Measurements from ENCODE around the gene CUL4B. TPM values are rescaled to one million over a fixed set of nuclear protein-coding genes. Genes with fewer than 3 reads are reported as not detected.

The CUL4B gene
- total and polyA plus RNA-seq, 2 donors (not counting 3 experiments of a cell fraction or from before 2014, with no cell fraction given), result 22.2 to 90.0 TPM

- Histone ChIP-seq H3K9me3 (replicated peaks; ENCODE audit: control insufficient read depth, insufficient read depth, low read length) (no peaks in the 10 kb centered on the region), H3K27me3 (ENCODE audit: control insufficient read depth in 2 of 2, insufficient read depth in 2 of 2, low read length in 2 of 2) (no peaks in the 10 kb centered on the region), H3K4me2 (ENCODE audit: insufficient read depth, low read length) (peak overlapping the region; percentile 36), H3K27ac (ENCODE audit: insufficient read depth, low read depth, low read length) (no peak overlapping the region), H3K9me1 (replicated peaks; ENCODE audit: control insufficient read depth, extremely low read depth, insufficient read depth, low read length) (no peaks in the 10 kb centered on the region), H3K36me3 (ENCODE audit: control insufficient read depth in 2 of 2, extremely low read depth in 1 of 2, insufficient read depth in 2 of 2, low read length in 2 of 2) (peaks cover 0 to 5% of the 10 kb centered on the region in 2 experiments), H2AFZ (ENCODE audit: low read depth, low read length) (no peak overlapping the region), H3K4me3 (replicated peaks in 1 of 3; ENCODE audit: insufficient read depth in 1 of 3, low read depth in 1 of 3, low read length in 3 of 3) (no peak overlapping the region), H3K4me1 (ENCODE audit: control insufficient read depth, extremely low read depth, insufficient read depth, low read length) (peaks cover 26% of the 10 kb centered on the region), H3K79me2 (ENCODE audit: control insufficient read depth, insufficient read depth, low read length) (peaks cover 90% of the 10 kb centered on the region), H4K20me1 (replicated peaks; ENCODE audit: control insufficient read depth, extremely low read depth, insufficient read depth, low read length) (no peaks in the 10 kb centered on the region), H3K9ac (replicated peaks; ENCODE audit: extremely low read depth, insufficient read depth, low read length) (no peak overlapping the region)
- TF ChIP-seq CTCF (IDR thresholded peaks at IDR 0.05; ENCODE audit: extremely low read depth in 1 of 2, insufficient read depth in 1 of 2, low read depth in 1 of 2, low read length in 2 of 2) (no peak), POLR2AphosphoS5 (IDR thresholded peaks at IDR 0.05; ENCODE audit: insufficient read depth, low read depth, low read length) (no peak)
- DNase-seq (ENCODE audit: low read depth, low spot score), result no peak
- no peak for FAIRE-seq
- dilution Hi-C loops (cut with MboI; ENCODE audit: extremely low pct_ligation_motif_present, low sequenced_read_pairs) (no loop called here), intact Hi-C loops (cut with micrococcal nuclease) (no loop called here)
- no TSS peak for BruUV-seq (replicated peaks)
- POLR2A ChIA-PET, result no interaction called here
- CTCF ChIA-PET, result interaction anchor here (2.7 kb wide), 1 partner anchor 70 kb away, joined by 7 read pairs; no protein-coding TSS in a partner anchor
These were observed 4.5 kb downstream of the CUL4B start for GRCh38 chrX:120556251-120556650.

- DNase-seq (ENCODE audit: low read depth, low spot score), result peak; percentile 82
- Histone ChIP-seq H3K4me1 (ENCODE audit: control insufficient read depth, extremely low read depth, insufficient read depth, low read length) (peaks cover 41% of the 10 kb centered on the region), H3K9me3 (replicated peaks; ENCODE audit: control insufficient read depth, insufficient read depth, low read length) (no peaks in the 10 kb centered on the region), H3K79me2 (ENCODE audit: control insufficient read depth, insufficient read depth, low read length) (peaks cover 63% of the 10 kb centered on the region), H4K20me1 (replicated peaks; ENCODE audit: control insufficient read depth, extremely low read depth, insufficient read depth, low read length) (no peaks in the 10 kb centered on the region), H3K4me3 (replicated peaks in 1 of 3; ENCODE audit: insufficient read depth in 1 of 3, low read depth in 1 of 3, low read length in 3 of 3) (peak overlapping the region in 1 of 3 experiments; percentile 17), H3K36me3 (ENCODE audit: control insufficient read depth in 2 of 2, extremely low read depth in 1 of 2, insufficient read depth in 2 of 2, low read length in 2 of 2) (no peaks in the 10 kb centered on the region), H3K4me2 (ENCODE audit: insufficient read depth, low read length) (peak overlapping the region; percentile 63), H3K27me3 (ENCODE audit: control insufficient read depth in 2 of 2, insufficient read depth in 2 of 2, low read length in 2 of 2) (no peaks in the 10 kb centered on the region), H2AFZ (ENCODE audit: low read depth, low read length) (no peak overlapping the region), H3K9me1 (replicated peaks; ENCODE audit: control insufficient read depth, extremely low read depth, insufficient read depth, low read length) (no peaks in the 10 kb centered on the region), H3K9ac (replicated peaks; ENCODE audit: extremely low read depth, insufficient read depth, low read length) (peak overlapping the region; percentile 60), H3K27ac (ENCODE audit: insufficient read depth, low read depth, low read length) (peak overlapping the region; percentile 81)
- ChIA-PET POLR2A (interaction anchor here (2.1 kb wide), 1 partner anchor 11 kb away, joined by 9 read pairs; the partner anchor contains the start of gene CUL4B), CTCF (interaction anchor here (0.9 to 1.9 kb wide), 3 partner anchors 12 to 220 kb away, joined by 3 to 7 read pairs (median 3); no protein-coding TSS in a partner anchor)
- peak; percentile 75 for FAIRE-seq
- dilution Hi-C loops (cut with MboI; ENCODE audit: extremely low pct_ligation_motif_present, low sequenced_read_pairs) (no loop called here), intact Hi-C loops (cut with micrococcal nuclease) (loop anchor here (1.0 to 2.0 kb wide), 5 partner anchors 11 to 221 kb away; partner anchors contain the start of genes CUL4B and MCTS1)
- BruUV-seq (replicated peaks), result TSS peak; percentile 83
- no peak for TF ChIP-seq CTCF (IDR thresholded peaks at IDR 0.05; ENCODE audit: extremely low read depth in 1 of 2, insufficient read depth in 1 of 2, low read depth in 1 of 2, low read length in 2 of 2)
- TF ChIP-seq POLR2A (IDR thresholded peaks at IDR 0.05; ENCODE audit: low read depth, low read length), result peak; percentile 55
- TF ChIP-seq JUN (IDR thresholded peaks at IDR 0.05; ENCODE audit: borderline replicate concordance, insufficient read depth, insufficient read length, low read depth), result peak; percentile 86
- no peak for TF ChIP-seq MYC (IDR thresholded peaks at IDR 0.05; ENCODE audit: low read depth, low read length)
- TF ChIP-seq FOS (IDR thresholded peaks at IDR 0.05; ENCODE audit: borderline replicate concordance, insufficient read depth, low read length), result peak; percentile 87
- TF ChIP-seq POLR2AphosphoS5 (IDR thresholded peaks at IDR 0.05; ENCODE audit: insufficient read depth, low read depth, low read length), result peak; percentile 28
- peak; percentile 52 for TF ChIP-seq GATA2 (IDR thresholded peaks at IDR 0.05; ENCODE audit: insufficient read depth, insufficient read length, low read depth, low read length)
These were observed 11.0 kb downstream of the CUL4B start for GRCh38 chrX:120549483-120550452.

Data from endothelial cell of umbilical vein (primary cell).